KOPT-K1 (cell line): ENCODE results near the gene CDC16.

Experiments
- H3K27ac ChIP-seq: fragments of 200-600 bp; sonication (generic); 2 replicates; pipeline ENCODE4 v1.5.1; 2016; ENCODE audit warnings: antibody characterized with exemption, mild to moderate bottlenecking, low read depth, low read length; ENCODE audit not compliant: poor library complexity, severe bottlenecking
- H3K36me3 ChIP-seq: fragments of 200-600 bp; sonication (generic); 2 replicates; pipeline ENCODE4 v1.5.1; 2017; ENCODE audit warnings: antibody characterized with exemption, mild to moderate bottlenecking, low read length, moderate library complexity; ENCODE audit not compliant: insufficient read depth
- H3K9me3 ChIP-seq: fragments of 200-600 bp; sonication (generic); 2 replicates; pipeline ENCODE4 v1.5.1; 2017; ENCODE audit warnings: antibody characterized with exemption, low read length, mild to moderate bottlenecking; ENCODE audit not compliant: insufficient read depth, poor library complexity, severe bottlenecking

CDC16 gene

DNA sequence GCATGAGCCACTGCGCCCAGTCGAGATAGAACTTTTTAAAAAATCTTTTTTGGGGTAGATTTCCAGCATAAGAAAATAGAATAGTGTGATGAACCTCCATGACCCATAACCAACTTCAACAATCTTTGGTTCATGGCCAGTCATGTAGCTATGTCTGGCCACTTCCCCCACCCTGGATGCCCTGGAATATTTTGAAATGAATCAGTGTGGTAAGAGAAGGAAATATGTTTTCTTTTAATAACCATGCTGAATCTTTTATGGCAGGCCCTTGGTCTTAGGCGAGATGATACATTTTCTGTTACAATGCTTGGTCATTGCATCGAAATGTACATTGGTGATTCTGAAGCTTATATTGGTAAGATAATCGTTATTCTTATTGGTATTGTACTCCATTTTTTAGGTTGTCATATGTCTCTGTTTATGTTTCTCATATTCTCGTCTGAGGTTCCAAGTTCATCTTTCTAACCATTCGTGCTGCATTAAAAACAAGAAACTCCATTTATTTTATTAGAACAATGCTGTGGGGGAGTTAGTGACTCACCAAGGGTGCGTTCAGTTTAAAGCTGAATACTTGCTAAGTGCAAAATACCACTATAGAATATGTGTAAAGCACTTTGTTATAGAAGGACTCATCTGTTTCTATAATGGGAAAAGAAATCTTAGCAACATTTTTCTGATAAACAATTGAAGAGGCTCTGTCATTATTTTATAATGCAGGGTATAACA is 30.4 kb downstream of the CDC16 start:
- Histone ChIP-seq H3K9me3 (no peaks in the 10 kb centered on the region), H3K36me3 (peaks cover 92% of the 10 kb centered on the region), H3K27ac (no peak overlapping the region)

DNA sequence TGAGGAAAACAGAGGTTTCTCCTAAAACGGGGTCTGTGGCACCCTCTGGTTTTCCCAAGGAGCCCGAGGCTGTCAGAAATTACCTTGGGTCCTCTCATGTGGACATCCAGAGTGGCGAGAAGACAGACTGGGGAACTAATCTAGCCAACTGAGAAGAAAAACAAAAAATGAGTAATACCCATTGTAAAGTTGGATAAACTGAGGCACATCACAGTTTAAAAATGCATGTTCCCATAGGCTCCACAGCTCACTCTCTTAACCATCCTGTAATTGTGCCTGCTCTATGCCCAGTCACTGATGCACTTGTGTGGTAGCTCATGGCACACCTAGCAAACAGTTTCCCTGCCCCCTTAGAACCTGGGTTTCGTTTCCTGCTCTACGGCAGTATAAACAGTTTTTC is 31.5 kb downstream of the CDC16 start:
- Histone ChIP-seq H3K36me3 (peaks cover 87% of the 10 kb centered on the region), H3K9me3 (no peaks in the 10 kb centered on the region), H3K27ac (no peak overlapping the region)

DNA sequence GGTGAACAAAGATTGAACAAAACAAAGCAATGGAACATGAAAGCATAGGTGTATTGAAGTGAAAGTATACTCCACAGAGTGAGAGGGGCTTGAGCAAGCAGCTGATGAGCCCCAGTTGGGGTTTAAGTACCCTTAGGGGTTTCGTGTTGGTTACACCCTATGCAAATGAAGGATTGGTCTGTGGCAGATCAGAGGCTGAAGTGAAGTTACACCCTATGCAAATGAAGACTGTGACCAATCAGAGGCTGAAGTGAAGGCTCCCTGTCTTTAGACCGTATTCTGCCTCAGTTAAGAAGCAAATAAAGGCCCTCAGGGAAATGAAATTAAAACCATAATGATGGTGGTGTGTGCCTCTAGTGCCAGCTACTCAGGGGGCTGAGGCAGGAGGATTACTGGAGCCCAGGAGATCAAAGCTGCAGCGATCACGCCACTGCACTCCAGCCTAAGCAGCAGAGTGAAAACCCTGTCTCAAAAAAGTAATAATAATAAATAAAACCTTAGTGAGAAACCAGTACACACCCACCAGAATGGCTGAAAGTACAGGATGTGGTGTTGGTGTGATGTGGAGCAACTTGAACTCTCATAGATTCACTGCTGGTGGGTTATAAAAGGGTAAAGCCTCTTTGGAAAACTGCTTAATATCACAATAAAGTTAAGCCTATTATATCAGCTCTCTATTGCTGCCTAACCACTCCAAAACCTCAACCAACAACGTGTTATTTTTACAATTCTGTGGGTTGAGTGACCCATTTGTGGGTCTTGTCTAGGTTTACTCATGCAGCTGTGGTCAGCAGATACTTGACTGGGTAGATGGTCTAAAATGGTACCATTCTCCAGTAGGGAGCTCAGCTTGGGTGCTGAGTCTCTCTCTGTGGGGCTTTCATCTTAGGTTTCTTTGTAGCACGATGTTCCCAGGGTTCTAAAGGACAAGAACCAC is 33.9 kb downstream of the CDC16 start:
- Histone ChIP-seq H3K36me3 (peaks cover 88% of the 10 kb centered on the region), H3K27ac (no peak overlapping the region)

DNA sequence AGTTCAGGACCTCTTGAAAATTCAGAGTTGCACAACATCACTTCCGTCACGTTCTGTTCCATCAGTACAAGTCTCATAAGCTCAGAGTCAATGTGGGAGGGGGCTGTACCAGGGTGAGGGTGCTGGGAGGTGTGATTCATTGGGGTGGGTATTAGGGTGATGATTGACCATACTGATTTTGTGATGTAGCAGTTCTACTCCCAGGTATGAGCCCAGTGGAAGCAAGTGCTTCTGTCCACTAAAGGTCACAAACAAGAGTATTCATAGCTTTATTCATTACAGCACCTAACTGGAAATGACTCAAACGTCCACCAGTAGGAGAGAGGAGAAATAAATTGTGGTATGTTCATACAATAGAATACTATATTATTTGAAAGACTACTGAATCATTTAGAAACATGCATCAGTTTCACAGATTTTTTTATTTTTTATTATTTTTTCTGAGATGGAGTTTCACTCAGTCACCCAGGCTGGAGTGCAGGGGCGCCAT is 34.6 kb downstream of the CDC16 start:
- Histone ChIP-seq H3K27ac (no peak overlapping the region), H3K36me3 (peaks cover 93% of the 10 kb centered on the region), H3K9me3 (no peaks in the 10 kb centered on the region)

More for the DNA sequence above, 33.9 kb downstream of the CDC16 start:
- no peaks in the 10 kb centered on the region for H3K9me3 ChIP-seq

DNA sequence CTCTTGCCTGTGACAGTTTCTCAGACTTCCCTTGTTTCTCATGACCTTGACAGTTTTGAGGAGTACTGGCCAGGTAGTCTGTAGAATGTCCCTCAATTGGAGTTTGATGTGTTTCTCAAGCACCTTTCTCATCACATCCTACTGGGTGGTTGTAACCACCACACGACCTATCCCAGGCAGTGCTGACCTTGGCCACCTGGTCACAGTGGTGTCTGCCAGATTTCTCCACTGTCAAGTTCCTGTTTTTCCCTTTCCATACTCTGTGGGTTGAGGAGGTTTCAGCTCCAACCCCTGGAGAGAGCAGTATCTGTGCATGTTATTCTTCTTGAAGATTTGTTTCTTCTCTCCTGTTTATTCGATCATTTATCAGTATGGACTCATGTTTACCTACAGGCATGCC is 38.3 kb downstream of the CDC16 start:
- Histone ChIP-seq H3K36me3 (peaks cover 91% of the 10 kb centered on the region), H3K27ac (no peak overlapping the region), H3K9me3 (no peaks in the 10 kb centered on the region)

DNA sequence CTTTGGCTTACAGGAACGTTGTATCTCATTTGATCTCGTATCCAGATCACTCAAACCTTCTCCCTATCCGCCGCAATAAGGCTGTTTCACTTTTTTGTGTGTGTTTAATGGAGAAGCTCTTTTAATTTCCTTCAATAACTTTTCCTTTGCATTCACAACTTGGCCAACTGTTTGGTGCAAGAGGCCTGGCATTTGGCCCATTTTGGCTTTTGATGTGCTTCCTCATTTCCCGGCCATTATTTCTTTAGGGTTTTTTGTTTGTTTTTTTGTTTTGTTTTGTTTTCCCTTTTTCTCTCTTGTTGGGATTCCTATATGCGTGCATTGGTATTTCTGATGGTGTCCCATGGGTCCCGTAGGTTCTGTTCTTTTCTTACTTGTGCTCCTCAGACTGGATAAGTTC is 40.6 kb downstream of the CDC16 start:
- no peak overlapping the region for H3K27ac ChIP-seq
- peaks cover 75% of the 10 kb centered on the region for H3K36me3 ChIP-seq
- no peaks in the 10 kb centered on the region for H3K9me3 ChIP-seq

DNA sequence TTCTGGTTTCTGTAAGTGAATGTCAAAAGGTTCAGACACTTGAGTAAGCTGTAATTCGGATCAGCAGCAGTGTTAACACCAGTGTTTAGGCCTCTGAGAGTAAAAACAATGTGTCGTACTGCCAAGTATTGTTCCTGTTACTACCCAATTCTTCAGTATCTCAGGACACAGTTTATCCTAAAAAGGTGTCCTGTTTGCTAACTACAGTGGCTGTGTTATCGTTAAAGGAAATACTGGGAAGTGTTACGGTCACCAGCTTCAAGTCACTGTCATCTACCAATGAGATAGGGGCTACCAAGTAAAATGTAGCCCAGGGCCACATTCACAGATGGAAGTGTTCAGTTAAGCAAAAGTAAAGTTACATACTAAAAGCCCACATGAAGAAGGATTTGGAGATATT is 44.4 kb downstream of the CDC16 start:
- H3K9me3 ChIP-seq, result no peaks in the 10 kb centered on the region
- peaks cover 51% of the 10 kb centered on the region for H3K36me3 ChIP-seq
- no peak overlapping the region for H3K27ac ChIP-seq

DNA sequence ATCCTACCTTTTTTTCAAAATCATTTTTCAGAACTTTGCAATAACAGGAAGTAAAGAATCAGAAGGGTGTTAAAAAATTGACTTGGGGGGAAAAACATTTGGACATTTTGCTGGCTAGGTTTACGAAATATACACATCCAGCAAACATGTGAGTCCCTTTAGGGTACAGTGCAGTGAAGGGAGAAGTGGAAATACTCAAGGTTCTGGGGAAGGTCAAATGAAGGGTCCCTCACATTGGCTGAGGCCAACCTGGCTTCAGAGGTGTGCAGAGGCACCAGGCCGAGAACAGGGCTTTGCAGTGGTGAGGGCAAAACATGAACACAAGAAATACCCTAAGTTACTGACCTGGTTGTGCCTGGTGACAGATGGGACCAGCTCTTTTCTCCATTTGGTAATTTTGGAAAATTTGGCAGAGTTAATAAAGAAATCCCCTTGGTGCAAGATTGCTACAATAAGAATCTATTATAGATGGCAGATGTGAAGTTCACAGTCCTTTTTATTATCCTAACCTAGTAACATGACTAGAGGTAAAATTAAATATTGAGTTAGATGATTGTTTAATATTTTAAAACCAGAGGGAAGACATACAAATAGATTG is 45.2 kb downstream of the CDC16 start:
- no peaks in the 10 kb centered on the region for H3K9me3 ChIP-seq
- H3K27ac ChIP-seq, result peak overlapping the region; percentile 99
- H3K36me3 ChIP-seq, result peaks cover 51% of the 10 kb centered on the region

DNA sequence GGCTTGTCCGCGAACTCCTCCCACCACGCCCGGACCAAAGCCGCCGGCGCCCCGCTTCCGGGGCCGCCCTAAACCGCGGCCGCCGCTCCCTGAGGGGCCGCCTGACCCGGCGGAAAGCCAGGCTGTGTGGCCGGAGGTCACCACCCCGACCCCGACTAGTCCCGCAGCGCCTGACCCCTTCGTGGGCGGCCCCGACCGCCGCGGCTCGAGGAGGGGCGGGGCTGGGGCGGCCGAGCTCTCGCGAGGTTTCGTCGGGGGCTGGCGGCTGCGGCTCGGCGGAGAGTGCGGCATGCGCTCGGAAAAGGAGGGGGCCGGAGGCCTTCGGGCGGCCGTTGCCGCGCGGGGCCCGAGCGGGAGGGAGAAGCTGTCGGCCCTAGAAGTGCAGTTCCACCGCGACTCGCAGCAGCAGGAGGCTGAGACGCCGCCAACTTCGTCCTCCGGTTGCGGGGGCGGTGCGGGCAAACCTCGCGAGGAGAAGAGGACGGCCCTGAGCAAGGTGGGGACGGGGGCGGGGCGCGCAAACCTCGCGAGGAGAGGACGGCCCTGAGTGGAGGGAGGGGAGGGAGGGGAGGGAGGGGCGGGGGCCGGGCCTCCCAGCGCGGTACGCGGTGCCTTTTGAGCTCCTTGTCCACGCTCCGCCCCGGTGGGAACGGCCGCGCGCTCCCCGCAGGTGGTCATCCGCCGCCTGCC is 46.8 kb downstream of the CDC16 start, which contains the start of gene UPF3A:
Gene UPF3A, plus strand, starts transcription at position 251 of the 690 bp plus-strand sequence. Its CDS starts 39 bp downstream, at position 290.
- no peaks in the 10 kb centered on the region for H3K9me3 ChIP-seq
- H3K27ac ChIP-seq, result peak within 1 kb of the TSS; percentile 99
- H3K36me3 ChIP-seq, result peaks cover 50% of the 10 kb centered on the region

DNA sequence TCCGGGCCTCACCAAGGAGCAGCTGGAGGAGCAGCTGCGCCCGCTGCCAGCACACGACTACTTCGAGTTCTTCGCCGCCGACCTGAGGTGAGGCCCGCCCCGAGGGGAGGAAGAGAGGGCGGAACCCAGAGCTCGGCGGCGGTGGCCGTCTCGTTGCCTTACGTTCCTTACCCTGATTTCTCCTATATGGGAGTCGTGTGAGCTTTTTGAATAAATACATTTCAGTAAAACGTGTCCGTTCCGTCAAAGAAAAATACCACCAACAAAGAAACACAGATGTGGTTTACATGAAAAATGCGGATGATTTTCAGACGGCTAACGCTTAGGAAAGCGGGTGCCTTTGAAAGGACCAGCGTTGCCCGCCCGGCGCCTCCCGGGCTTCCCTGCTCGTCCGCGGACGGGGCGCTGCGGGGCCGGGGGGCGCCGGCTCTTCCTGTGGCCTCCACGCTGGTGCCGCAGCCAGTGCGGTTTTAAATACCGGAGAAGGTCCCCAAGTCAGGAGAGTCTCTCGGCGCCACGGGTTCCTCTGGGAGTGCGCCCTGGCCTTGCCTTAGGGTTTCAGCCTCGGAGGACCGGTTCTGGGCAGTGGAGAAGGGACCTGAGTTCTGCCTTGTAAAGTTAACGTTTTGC is 47.5 kb downstream of the CDC16 start:
- peak overlapping the region; percentile 99 for H3K27ac ChIP-seq
- H3K9me3 ChIP-seq, result no peaks in the 10 kb centered on the region
- H3K36me3 ChIP-seq, result peaks cover 52% of the 10 kb centered on the region

DNA sequence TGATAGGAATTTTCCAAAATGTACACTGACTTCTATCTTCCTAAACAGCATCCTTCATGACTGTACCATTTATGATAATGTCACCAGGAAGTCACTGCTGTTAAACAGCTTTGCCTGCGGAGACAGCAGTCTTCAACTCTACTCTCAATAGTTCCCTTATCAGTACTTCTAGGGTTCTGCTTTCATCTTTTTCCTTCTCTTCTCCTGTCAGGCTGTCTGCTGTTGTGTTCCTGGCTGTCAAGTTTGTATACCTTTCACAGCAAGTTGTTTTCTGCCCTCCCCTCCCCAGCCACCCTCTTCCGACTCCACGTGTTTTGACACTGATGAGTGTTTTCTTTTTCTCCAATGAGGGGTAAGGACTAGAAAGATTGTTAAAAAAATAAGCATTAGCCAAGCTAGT is 48.9 kb downstream of the CDC16 start:
- Histone ChIP-seq H3K27ac (no peak overlapping the region), H3K9me3 (no peaks in the 10 kb centered on the region), H3K36me3 (peaks cover 52% of the 10 kb centered on the region)

DNA sequence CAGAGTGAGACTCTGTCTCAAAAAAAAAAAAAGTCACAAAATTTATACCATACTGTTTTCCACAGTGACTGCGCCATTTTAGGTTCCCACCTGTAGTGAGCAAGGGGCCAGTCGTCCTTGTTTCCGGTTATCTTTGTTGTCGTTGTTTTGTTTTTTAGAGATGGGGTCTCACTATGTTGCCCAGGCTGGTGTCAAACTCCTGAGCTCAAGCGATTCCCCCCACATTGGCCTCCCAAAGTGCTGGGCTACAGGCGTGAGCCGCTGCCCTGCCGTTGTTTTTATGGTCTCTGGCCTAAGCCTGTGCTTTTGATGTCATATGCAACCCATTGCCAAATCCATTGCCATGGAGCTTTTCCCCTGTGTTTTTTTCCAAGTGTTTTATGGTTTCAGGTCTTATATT is 50.0 kb downstream of the CDC16 start:
- H3K9me3 ChIP-seq, result no peaks in the 10 kb centered on the region
- no peak overlapping the region for H3K27ac ChIP-seq
- peaks cover 59% of the 10 kb centered on the region for H3K36me3 ChIP-seq

DNA sequence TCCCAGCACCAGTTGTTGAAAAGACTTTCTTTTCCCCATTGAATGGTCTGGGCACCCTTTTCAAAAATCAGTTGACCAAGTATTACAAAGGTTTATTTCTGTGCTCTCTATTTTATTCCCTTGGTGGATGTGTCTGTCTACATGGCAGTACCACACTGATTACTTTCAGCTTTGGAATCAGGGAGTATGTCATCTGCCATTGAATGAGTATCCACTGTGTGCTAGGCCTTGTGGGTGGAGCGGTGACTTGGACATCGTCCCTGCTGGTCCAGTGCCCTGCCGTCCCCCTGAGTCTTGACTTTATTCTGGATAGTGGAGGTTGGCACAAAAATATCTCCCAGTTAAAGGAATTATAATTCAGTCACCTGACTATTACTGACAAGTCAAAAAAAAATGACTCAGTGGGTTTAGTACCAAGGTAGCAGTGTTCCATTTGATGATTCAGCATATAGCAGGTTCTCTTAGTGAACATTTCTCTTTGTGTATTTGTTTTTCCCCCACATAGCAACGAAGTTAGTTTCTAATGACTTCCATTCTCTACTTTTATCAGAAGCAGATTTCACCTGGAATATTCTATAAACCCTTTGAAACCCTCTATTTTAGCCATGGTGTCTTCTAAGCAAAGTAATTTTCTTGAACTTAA is 50.6 kb downstream of the CDC16 start:
- Histone ChIP-seq H3K9me3 (no peaks in the 10 kb centered on the region), H3K36me3 (peaks cover 65% of the 10 kb centered on the region), H3K27ac (no peak overlapping the region)

DNA sequence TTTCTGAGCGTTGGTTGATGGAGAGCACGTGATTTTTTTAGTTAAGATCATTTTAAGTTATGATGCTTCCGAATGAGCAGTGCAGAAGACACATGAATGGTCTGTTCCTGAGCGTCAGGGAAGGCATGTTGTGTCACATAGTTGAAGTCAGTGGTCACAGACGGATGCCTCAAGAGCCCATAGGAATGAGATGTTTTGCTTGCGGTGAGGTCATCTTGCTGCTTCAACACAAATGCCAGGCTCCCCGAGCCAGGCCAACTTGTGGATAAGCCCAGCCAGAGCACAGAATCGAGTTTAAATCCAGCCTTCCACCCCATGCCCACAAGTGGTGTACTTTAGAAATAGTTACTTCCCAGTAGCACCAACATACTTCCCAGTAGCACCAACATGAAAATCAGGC is 52.1 kb downstream of the CDC16 start:
- H3K36me3 ChIP-seq, result peaks cover 72% of the 10 kb centered on the region
- H3K9me3 ChIP-seq, result no peaks in the 10 kb centered on the region
- no peak overlapping the region for H3K27ac ChIP-seq
